Brain pericyte (primary cell): ENCODE results near the gene PARD3B.

Experiments used
- DNase-seq: peaks from one replicate; pipeline ENCODE4 v3.0.0-alpha.2; 2012; ENCODE audit warnings: low read depth, low spot score

The PARD3B gene

GRCh38 chr2:205390866-205391265 is 845.6 kb downstream of the PARD3B start:
- no peak for DNase-seq

GRCh38 chr2:205401511-205401910 is 856.2 kb downstream of the PARD3B start:
- DNase-seq: no peak

- no peak for DNase-seq
These were observed 856.7 kb downstream of the PARD3B start for GRCh38 chr2:205402011-205402410.

- no peak for DNase-seq
These were observed 858.1 kb downstream of the PARD3B start for GRCh38 chr2:205403244-205403825.

- DNase-seq: no peak
These were observed 859.9 kb downstream of the PARD3B start for GRCh38 chr2:205405194-205405593.

- no peak for DNase-seq
These were observed 860.5 kb downstream of the PARD3B start for GRCh38 chr2:205405752-205406151.

GRCh38 chr2:205407984-205408383 is 862.7 kb downstream of the PARD3B start:
- DNase-seq: peak; percentile 57

GRCh38 chr2:205408696-205409095 is 863.4 kb downstream of the PARD3B start:
- no peak for DNase-seq

GRCh38 chr2:205409411-205409810 is 864.1 kb downstream of the PARD3B start:
- no peak for DNase-seq

- DNase-seq: no peak
These were observed 866.3 kb downstream of the PARD3B start for GRCh38 chr2:205411558-205411957.

- no peak for DNase-seq
These were observed 879.1 kb downstream of the PARD3B start for GRCh38 chr2:205424326-205424725.

GRCh38 chr2:205425102-205425501 is 879.8 kb downstream of the PARD3B start:
- DNase-seq: no peak

- no peak for DNase-seq
These were observed 881.8 kb downstream of the PARD3B start for GRCh38 chr2:205427112-205427511.

- DNase-seq: no peak
These were observed 883.5 kb downstream of the PARD3B start for GRCh38 chr2:205428811-205429210.

GRCh38 chr2:205435970-205436369 is 890.7 kb downstream of the PARD3B start:
- DNase-seq: no peak

GRCh38 chr2:205438241-205438640 is 893.0 kb downstream of the PARD3B start:
- DNase-seq: no peak

- no peak for DNase-seq
These were observed 894.3 kb downstream of the PARD3B start for GRCh38 chr2:205439621-205440020.

GRCh38 chr2:205441524-205441923 is 896.2 kb downstream of the PARD3B start:
- no peak for DNase-seq

- no peak for DNase-seq
These were observed 902.9 kb downstream of the PARD3B start for GRCh38 chr2:205448189-205448588.

GRCh38 chr2:205451901-205452512 is 906.7 kb downstream of the PARD3B start:
- no peak for DNase-seq

GRCh38 chr2:205453202-205453601 is 907.9 kb downstream of the PARD3B start:
- no peak for DNase-seq

- no peak for DNase-seq
These were observed 911.4 kb downstream of the PARD3B start for GRCh38 chr2:205456682-205457081.

- no peak for DNase-seq
These were observed 914.9 kb downstream of the PARD3B start for GRCh38 chr2:205460217-205460616.

GRCh38 chr2:205461169-205461568 is 915.9 kb downstream of the PARD3B start:
- no peak for DNase-seq
